ENCODE data around the gene FANCM.

GRCh38 chr14:45128963-45129629 is 6.6 kb upstream of the FANCM start:
- TF ChIP-seq, protein P1, sequence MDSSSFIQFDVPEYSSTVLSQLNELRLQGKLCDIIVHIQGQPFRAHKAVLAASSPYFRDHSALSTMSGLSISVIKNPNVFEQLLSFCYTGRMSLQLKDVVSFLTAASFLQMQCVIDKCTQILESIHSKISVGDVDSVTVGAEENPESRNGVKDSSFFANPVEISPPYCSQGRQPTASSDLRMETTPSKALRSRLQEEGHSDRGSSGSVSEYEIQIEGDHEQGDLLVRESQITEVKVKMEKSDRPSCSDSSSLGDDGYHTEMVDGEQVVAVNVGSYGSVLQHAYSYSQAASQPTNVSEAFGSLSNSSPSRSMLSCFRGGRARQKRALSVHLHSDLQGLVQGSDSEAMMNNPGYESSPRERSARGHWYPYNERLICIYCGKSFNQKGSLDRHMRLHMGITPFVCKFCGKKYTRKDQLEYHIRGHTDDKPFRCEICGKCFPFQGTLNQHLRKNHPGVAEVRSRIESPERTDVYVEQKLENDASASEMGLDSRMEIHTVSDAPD (CRISPR knock-in tag; IDR thresholded peaks at IDR 0.05): no peak
- TF ChIP-seq PML (IDR thresholded peaks at IDR 0.05; ENCODE audit: low read length) (no peak), MAZ (CRISPR knock-in tag; conservative IDR thresholded peaks at IDR 0.05 in 1 of 2, IDR thresholded peaks at IDR 0.05 in 1 of 2) (no peak), FOXP1 (CRISPR knock-in tag; IDR thresholded peaks at IDR 0.05) (no peak), MAFK (IDR thresholded peaks at IDR 0.05; ENCODE audit: low read length) (no peak), RBFOX2 (IDR thresholded peaks at IDR 0.05; ENCODE audit: low read depth, low read length) (no peak), POLR2AphosphoS5 (IDR thresholded peaks at IDR 0.05; ENCODE audit: control insufficient read depth, insufficient read depth, low read depth, low read length) (no peak), ZKSCAN1 (IDR thresholded peaks at IDR 0.05; ENCODE audit: low read depth, low read length) (no peak)
- TF ChIP-seq, protein P2, sequence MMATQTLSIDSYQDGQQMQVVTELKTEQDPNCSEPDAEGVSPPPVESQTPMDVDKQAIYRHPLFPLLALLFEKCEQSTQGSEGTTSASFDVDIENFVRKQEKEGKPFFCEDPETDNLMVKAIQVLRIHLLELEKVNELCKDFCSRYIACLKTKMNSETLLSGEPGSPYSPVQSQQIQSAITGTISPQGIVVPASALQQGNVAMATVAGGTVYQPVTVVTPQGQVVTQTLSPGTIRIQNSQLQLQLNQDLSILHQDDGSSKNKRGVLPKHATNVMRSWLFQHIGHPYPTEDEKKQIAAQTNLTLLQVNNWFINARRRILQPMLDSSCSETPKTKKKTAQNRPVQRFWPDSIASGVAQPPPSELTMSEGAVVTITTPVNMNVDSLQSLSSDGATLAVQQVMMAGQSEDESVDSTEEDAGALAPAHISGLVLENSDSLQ (IDR thresholded peaks at IDR 0.05): no peak
